Cardiac fibroblast (primary cell): Measurements from ENCODE around the gene TNIK.

Experiments
- DNase-seq, 2 donors: peaks; one replicate each; pipeline versions ENCODE4 v3.0.0 to v3.0.0-alpha.2; 2010; ENCODE audit warnings: low read depth in 2 of 2
- H3K4me3 ChIP-seq, 2 donors: replicated peaks in 1 of 2; 1 replicate in 1 of 2; 2 replicates in 1 of 2; pipeline ENCODE4 v1.5.1; 2011; ENCODE audit warnings: low read depth in 2 of 2, low read length in 2 of 2, mild to moderate bottlenecking in 2 of 2, moderate library complexity in 1 of 2
- TF ChIP-seq, protein P1 (sequence below): IDR thresholded peaks from one replicate; pipeline ENCODE4 v1.5.1; 2011; ENCODE audit warnings: low read depth, mild to moderate bottlenecking, low read length, inconsistent platforms

The TNIK gene

DNA sequence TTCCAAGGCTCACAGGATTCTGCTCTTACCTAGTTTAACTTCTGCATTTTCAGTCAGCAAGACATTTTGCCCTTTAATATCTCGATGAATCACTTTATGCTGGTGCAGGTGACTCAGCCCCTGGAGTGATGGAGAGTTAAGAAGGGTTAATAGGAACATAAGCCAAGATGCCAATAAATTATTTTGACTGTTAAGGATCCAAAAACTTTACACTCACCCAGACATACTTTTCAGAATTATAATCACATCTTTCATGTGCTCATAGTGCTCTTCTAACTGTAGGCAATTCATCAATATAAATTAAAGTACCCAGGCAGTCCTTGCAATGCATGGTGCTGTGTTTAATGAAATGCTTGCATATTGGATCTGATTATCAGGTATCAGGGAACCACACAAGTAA, 269.5 kb downstream of the TNIK start:
- no peak for DNase-seq
- H3K4me3 ChIP-seq: no peak overlapping the region
- TF ChIP-seq, protein P1, sequence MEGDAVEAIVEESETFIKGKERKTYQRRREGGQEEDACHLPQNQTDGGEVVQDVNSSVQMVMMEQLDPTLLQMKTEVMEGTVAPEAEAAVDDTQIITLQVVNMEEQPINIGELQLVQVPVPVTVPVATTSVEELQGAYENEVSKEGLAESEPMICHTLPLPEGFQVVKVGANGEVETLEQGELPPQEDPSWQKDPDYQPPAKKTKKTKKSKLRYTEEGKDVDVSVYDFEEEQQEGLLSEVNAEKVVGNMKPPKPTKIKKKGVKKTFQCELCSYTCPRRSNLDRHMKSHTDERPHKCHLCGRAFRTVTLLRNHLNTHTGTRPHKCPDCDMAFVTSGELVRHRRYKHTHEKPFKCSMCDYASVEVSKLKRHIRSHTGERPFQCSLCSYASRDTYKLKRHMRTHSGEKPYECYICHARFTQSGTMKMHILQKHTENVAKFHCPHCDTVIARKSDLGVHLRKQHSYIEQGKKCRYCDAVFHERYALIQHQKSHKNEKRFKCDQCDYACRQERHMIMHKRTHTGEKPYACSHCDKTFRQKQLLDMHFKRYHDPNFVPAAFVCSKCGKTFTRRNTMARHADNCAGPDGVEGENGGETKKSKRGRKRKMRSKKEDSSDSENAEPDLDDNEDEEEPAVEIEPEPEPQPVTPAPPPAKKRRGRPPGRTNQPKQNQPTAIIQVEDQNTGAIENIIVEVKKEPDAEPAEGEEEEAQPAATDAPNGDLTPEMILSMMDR: no peak

DNA sequence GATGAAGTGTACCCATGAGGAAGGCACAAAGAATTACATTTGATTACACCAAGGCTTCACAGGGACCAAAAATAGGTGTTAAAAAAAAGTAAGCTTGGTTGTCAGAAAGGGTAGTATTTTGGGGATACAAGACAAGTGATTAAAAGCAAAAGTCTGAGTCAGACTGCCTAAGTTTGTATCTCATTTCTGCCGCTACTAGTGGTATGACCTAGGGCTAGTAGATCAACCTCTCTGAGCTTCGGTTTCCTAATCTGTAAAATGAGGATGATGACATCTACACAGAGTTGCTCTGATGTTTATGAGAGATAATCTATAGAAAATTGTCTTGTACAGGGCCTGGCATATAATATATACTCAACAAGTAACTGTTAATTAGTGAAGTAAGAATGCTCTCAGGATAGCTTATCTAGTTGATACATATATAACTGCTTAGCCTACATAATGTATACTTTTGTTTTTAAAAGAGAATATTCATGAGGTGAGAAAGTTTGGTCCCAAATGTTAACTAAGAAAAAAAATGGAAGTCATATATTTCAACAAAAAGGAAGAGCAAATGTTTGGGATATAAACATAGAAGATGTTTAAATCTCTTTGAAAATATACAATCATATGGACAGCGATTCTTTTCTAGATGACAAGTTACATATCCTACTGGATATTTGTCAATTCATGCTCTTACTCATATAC, 270.7 kb downstream of the TNIK start:
- TF ChIP-seq, protein P1: no peak
- DNase-seq: no peak
- no peak overlapping the region for H3K4me3 ChIP-seq

DNA sequence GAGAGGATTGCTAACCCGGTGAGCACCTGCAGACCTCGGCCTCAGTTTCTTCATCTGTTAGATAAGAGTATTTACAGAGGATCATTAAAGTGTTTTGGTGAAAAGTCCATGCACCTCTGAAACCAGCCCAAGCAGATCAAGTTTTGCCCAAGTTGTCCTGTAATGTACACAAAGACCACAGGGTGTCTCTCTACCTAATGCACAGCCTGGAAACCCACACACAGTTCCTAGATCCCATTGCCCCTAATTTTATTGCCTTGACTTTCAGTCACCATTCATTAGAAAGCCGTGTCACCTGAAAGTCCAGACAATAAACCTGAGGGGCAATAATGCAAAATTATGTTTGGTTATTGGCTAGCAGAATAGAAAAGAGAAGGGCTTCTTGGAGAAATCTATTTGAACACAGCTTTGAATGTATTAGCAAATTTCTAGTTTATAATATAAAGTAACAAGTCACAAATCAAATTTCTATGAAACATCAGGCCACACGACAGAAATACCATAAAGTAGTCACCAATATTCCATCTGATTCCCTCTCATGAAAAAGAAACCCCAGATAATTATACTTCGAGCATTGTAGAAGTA, 272.4 kb downstream of the TNIK start:
- DNase-seq: peak; percentile 69

DNA sequence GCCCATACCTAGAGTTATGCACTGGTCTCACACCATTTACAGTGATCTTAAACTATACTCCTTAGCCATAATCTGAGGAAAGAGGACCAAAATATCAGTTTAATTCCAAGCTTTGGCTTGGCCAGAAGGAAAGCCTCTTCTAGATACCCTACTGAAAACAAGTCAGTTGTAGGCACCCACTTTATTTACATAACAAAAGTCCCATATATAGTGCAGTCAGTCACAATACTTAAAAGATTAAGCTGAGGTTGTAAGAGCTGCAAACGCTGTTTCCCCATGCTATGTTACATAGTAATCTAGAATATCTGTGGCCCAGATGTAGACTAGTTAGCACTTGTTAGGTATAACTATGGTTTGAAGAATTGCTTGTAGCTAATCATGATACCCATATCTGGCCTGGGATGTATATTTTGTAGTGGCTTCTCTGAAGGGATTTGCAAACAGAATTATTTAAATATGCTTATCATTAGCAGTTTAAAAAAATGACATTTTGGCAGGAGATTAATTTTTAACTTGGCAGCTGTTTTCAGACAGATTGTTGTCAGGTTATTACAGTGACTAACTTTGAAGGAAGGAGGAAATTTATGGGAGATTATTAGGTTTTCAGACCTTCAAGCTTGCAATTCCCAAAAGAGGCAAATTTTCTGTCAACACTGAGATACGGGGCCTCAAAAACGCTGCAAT, 273.2 kb downstream of the TNIK start:
- TF ChIP-seq, protein P1: no peak
- no peak for DNase-seq
- H3K4me3 ChIP-seq: no peak overlapping the region

More for the DNA sequence above, 272.4 kb downstream of the TNIK start:
- H3K4me3 ChIP-seq: no peak overlapping the region
- TF ChIP-seq, protein P1: peak; percentile 77

DNA sequence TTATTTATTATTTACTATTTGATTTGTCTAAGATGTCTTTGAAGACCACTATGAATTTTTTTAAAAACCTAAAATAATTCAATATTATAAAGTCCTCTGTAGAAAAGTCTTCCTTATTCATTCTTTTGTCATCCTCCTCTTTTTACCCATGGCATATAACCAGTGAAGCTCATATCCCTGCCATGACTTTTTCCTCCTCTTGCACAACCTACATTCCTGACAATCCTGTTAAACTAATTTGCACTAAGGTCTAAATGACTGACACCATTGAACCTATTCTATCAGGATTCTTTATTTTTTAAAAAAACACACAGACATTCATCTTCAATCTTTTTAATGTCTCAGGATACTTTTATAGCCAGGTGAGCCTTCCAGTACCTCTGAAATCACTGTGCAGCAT, 273.8 kb downstream of the TNIK start:
- DNase-seq: peak in 1 of 2 donors; percentile 35
- H3K4me3 ChIP-seq: no peak overlapping the region
- TF ChIP-seq, protein P1: no peak

DNA sequence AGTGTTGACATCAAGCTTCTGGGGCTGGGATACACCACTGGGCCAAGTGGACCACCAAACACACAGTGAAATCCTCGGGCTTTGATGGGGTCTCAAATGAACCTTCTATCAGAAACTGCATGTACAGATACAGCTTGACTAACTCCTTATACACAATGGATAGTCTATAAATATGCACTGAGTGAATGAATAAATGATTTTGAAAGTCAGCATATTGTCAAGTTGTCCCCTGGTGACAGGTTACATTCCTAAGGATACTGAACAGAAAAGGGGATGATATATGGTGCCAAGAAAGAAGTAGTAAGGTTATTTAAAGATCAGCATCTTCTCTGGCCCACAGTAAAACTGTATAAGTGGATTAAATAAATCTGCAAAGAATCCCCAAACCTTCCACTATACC, 274.2 kb downstream of the TNIK start:
- H3K4me3 ChIP-seq: no peak overlapping the region
- TF ChIP-seq, protein P1: no peak
- no peak for DNase-seq
